Placental epithelial cell (primary cell): ENCODE measurements around the gene PRSS36. TPM values are rescaled to one million over a fixed set of nuclear protein-coding genes. Genes with fewer than 3 reads are reported as not detected.

Source experiments
- small RNA-seq: library from RNA; depleted of rRNA; stranded (forward); fragments of <200 nt; gene quantifications from one replicate; pipeline ENCODE3, GENCODE V24; 2012
- total RNA-seq: library from RNA; depleted of rRNA; stranded (reverse); fragments of >200 nt; gene quantifications from 2 replicates; pipeline ENCODE4 v1.2.3, GENCODE V29; 2012

Gene PRSS36
- 2.5 and 4.3 TPM in 2 replicates for total RNA-seq

DNA sequence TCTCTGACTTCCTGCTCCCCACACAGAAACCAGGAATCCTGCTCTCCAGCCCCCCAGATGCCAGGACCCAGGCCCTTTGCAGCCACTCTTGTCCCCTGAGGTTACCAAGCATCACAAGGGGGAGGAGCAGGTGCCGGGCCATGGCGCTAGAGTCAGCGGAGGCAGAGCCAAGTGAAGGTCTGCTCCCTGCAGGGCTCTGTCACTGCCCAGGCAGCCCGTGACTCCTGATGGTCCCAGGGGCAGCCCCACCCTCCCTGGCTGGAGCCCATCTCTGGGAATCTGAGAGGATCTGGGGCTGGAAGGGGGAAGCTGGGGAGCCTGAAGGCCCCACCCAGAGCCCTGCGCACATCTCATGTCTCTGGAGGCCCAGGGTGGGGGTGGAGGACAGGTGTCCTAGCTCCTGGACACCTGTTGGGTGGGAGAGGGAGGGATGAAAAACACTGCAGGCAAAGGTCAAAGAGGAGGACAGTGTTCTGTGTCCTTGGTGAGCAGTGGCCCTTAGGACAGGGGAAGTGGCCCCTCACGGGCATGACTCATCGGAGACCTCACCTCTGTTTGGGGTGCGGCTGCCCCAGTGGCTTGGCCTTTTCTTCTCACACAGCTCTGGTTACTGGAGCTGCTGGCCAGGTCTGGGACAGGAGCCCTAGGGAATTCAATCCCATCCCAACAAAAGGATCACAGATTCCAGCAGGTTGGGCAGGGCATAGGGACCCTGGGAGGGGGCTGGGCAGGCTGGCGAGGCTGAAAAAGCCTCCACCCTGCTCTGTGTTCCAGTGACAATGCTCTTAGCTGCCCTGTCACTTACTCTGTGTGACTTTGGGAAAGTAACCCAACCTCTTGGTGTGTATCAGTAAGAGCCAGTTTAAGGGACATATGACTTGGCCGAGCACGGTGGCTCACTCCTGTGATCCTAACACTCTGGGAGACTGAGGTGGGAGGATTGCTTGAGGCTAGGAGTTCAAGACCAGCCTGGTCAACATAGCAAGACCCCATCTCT is at the start of gene PRSS36:
Gene PRSS36 (minus strand): TSS at position 173 of the 997 bp plus-strand sequence. CDS start 31 bp downstream, at position 142.

DNA sequence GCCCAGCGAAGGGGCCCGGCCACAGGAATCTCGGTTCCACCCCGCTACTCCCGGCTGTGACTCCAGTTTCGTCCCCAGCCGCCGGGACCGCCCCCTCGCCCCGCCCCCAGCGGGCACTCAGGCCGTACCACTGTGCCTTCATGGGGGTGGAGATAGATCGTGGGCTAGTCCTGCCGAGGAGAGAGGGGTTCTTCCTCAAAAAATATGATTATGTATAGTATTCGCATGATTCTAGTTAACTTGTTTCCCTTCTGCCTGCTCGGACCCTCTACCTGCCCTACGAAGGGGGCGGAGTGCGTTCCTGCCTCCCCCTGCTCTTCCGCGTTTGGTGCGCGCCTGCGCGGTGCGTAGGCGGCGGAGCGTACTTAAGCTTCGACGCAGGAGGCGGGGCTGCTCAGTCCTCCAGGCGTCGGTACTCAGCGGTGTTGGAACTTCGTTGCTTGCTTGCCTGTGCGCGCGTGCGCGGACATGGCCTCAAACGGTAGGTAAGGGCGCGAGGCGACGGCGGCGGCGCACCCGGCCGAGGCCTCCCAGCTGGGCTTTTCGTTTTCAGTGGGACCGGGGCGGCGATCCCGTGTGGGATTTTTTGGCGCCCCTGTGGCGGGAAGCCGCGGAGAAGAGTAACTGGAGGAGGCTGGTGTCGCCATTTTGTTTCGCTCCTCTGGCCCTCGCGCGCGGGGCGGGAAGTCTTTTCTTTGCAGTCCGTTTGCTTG is 30.0 kb upstream of the PRSS36 start, which contains the start of gene FUS:
Gene FUS (plus strand): TSS at position 393 of the 713 bp plus-strand sequence. CDS start 76 bp downstream, at position 469.

DNA sequence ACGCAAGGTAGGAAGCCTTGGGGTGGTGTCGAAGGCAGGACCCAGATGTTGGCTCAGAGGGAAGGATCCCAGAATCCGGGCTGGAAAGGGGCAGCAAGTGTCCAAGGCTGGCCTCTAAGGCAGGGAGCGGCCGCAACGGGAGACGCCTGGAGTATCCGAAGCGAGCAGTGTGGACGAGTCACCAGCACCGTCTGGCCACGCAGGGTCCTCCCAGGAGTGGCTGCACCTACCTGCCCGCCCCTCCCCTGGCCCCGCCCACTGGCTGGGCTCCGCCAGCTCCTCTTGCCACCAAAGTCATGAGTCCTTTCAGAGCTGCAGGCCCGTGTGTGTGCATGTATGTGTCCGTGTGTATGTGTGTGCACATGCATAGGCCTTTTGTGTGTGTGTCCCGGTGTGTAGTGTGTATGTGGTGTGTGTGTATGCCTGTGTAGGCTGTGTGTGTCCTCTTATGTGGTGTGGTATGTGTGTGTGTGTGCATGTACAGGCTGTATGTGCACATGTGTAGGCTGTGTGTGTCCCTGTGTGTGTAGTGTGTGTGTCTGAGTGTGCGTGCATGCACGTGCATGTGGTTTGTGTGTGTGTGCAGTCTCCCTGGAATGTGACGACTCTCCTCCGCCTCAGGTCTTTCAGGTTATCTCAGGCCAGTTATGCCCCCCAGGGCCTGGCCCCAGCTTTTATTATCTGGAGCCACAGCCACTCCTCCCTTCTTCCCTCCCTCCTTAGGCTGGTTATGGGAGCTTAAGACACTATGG is 14.2 kb downstream of the PRSS36 start, which contains the start of gene PRSS8:
Gene PRSS8 (minus strand): TSS at position 193 of the 752 bp plus-strand sequence. CDS start 229 bp downstream, outside the sequence.

DNA sequence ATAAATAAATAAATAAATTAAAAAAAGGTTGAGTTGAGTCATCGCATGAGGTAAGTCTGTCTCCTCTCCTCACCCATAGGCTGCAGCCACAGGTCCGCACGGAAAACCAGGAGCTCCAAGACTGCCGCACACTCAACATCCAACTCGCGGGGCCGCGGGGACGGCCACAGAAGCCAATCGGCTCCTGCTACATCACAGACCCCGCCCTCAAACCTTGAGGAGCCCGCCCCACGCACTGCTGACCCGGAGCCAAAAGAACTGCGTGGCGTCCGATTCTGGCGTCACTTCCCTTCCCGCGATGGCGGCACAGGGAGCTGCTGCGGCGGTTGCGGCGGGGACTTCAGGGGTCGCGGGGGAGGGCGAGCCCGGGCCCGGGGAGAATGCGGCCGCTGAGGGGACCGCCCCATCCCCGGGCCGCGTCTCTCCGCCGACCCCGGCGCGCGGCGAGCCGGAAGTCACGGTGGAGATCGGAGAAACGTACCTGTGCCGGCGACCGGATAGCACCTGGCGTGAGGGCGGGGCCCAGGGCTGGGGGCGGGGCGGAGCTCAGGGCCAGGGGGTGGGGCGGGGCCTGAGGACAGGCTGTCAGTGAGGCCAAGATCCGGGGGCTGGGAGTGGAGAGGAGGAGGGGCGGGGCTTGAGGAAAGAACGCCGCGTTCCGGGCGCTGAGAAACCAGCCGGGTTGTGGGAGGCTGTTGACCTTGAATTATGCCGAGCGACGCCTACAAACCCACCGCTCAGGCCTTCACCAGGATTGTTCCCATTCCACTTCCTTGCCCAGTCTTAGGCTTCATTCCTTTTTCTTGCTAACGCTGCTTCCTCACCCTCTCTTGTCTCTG is 32.3 kb downstream of the PRSS36 start, which contains the start of gene KAT8:
Gene KAT8 (plus strand): TSS at position 281 of the 839 bp plus-strand sequence. CDS start 18 bp downstream, at position 299.

DNA sequence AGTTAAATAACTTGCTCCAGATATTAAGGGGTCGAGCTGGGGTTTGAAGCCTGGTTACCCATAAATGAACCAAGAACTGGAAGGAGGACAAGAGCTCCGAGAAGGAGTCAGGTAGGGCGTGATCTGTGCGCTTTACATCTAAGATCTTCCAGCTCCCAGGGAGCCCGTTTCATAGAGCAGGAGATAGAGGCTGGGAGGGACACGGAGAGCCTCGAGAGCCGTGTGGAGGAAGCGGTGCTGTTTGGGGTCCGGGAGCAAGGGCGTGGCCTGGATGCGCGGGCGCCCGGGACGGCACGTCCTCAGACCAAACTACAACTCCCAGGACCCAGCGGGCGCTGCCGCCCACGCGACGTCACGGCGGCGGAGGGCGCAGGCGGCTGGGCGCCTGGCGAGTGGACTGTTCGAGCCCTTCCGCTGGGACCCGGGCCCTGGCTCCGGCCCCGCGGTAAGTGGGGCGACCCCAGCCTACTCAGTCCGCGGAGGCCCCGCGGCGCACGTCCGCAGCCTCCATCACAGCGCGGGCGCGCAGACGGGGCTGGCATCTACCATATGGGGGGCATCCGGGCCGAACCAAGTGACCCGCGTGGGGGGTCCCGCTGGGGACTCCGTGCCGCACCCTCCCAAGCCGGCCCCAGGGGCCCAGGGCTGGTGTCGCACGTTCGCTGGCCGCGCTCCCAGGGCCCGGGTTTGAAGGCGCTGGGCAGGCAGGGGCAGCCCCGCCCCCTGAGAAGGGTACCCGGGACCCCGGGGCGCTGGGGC is 41.7 kb downstream of the PRSS36 start, which contains the start of gene BCKDK:
Gene BCKDK (plus strand): TSS at position 352 of the 759 bp plus-strand sequence. CDS start 838 bp downstream, outside the sequence.

DNA sequence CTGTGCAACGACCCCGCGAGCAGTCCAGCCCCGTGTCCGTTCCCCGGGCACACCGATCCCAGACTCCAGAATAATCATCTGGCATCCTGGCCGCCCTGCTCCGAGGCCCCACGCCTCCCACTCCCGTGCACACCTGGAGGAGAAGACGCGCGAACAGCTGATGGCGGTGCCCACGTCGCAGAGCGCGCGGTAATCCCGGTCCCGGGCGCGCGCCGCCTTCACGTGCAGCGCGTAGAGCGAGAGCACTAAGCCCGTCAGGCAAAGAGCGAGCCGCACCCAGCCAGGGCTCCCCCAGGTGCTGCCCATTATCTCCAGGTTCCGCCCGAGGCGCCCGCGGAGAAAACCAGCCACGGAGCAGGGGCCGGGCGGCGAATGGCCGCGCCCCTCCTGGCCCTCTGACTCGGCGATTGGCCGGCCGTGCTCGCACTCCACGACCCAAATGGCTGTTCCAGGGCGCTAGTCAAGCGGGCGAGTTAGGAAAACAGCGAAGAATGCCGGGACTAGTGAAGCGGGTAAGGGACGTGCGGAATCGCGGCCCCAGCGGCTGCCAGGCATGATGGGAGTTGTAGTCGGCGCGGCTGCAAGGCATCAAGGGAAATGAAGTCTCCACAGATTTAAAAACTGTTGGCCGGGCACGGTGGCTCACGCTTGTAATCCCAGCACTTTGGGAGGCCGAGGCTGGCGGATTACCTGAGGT is 55.3 kb downstream of the PRSS36 start, which contains the start of gene VKORC1:
Gene VKORC1 (minus strand): TSS at position 374 of the 697 bp plus-strand sequence. CDS start 68 bp downstream, at position 306.

Small RNAs within 50 kb of the gene (small RNA-seq; reads per million reads assigned to genes)
- gene AC009088.4 (not detected), gene NDUFA3P6 (not detected)

Other genes with a start within 250 kb of the PRSS36 start
- gene FBXL19, start 226.5 kb downstream of the PRSS36 start, total RNA-seq: 28.7 and 33.4 TPM in 2 replicates
- gene ORAI3, start 201.0 kb downstream of the PRSS36 start, total RNA-seq: 49.3 and 69.9 TPM in 2 replicates
- 4.7 and 5.0 TPM in 2 replicates for gene SETD1A, start 192.3 kb downstream of the PRSS36 start, total RNA-seq
- gene HSD3B7, start 164.9 kb downstream of the PRSS36 start, total RNA-seq: 13.7 and 16.5 TPM in 2 replicates
- gene STX1B, start 139.4 kb downstream of the PRSS36 start, total RNA-seq: 1.5 and 2.0 TPM in 2 replicates
- 26.8 and 35.3 TPM in 2 replicates for gene STX4, start 116.5 kb downstream of the PRSS36 start, total RNA-seq
- gene ZNF668, start 75.8 kb downstream of the PRSS36 start, total RNA-seq: 21.2 and 37.3 TPM in 2 replicates
- 20.3 and 26.3 TPM in 2 replicates for gene ZNF646, start 75.6 kb downstream of the PRSS36 start, total RNA-seq
- 3.1 and 3.8 TPM in 2 replicates for gene PRSS53, start 61.1 kb downstream of the PRSS36 start, total RNA-seq
- 60.9 and 83.2 TPM in 2 replicates for gene VKORC1, start 55.3 kb downstream of the PRSS36 start, total RNA-seq
- gene BCKDK, start 41.7 kb downstream of the PRSS36 start, total RNA-seq: 40.8 and 43.4 TPM in 2 replicates
- gene KAT8, start 32.4 kb downstream of the PRSS36 start, total RNA-seq: 28.3 and 31.0 TPM in 2 replicates
- gene PRSS8, start 14.3 kb downstream of the PRSS36 start, total RNA-seq: 66.0 and 67.9 TPM in 2 replicates
- gene FUS, start 30.1 kb upstream of the PRSS36 start, total RNA-seq: 48.7 and 60.4 TPM in 2 replicates
- 51.5 and 95.4 TPM in 2 replicates for gene PYCARD, start 52.7 kb upstream of the PRSS36 start, total RNA-seq
- not detected in 2 replicates for gene TRIM72, start 64.1 kb upstream of the PRSS36 start, total RNA-seq
- not detected in 2 replicates for gene PYDC1, start 67.1 kb upstream of the PRSS36 start, total RNA-seq
- gene ITGAM, start 109.9 kb upstream of the PRSS36 start, total RNA-seq: under 0.01 TPM in 1 of 2 replicates, not detected in the other
- not detected in 2 replicates for gene ITGAX, start 205.1 kb upstream of the PRSS36 start, total RNA-seq
- not detected in 2 replicates for gene ITGAD, start 243.3 kb upstream of the PRSS36 start, total RNA-seq